Testis (tissue), 3 donors: ENCODE measurements around the gene PLA2G2C. TPM values are rescaled to one million over a fixed set of nuclear protein-coding genes. Genes with fewer than 3 reads are reported as not detected.
A peak's percentile ranks its signal among the peaks of the same experiment; 100 is the strongest.

Experiments
- DNase-seq: peaks from one replicate; pipeline ENCODE4 v3.0.0-alpha.2; 2019
- H3K27ac ChIP-seq, 2 donors: fragments of 200-600 bp; sonication (generic); one replicate each; pipeline ENCODE4 v1.5.1; 2019
- H3K27me3 ChIP-seq: fragments of 200-600 bp; sonication (generic); one replicate; pipeline ENCODE4 v1.5.1; 2019
- H3K36me3 ChIP-seq: fragments of 200-600 bp; sonication (generic); one replicate; pipeline ENCODE4 v1.5.1; 2017; ENCODE audit warnings: low read depth; ENCODE audit errors: missing control alignments
- H3K4me1 ChIP-seq: fragments of 200-600 bp; sonication (generic); one replicate; pipeline ENCODE4 v1.5.1; 2019
- H3K4me3 ChIP-seq, 2 donors: fragments of 200-600 bp; sonication (generic); one replicate each; pipeline ENCODE4 v1.5.1; 2017 to 2019
- H3K9me3 ChIP-seq: fragments of 200-600 bp; sonication (generic); one replicate; pipeline ENCODE4 v1.5.1; 2017
- CTCF ChIP-seq, 3 experiments: fragments of 450-650 bp in 2 of 3; fragments of 200-600 bp in 1 of 3; sonication (generic) in 1 of 3; IDR thresholded peaks; one replicate each; pipeline ENCODE4 v1.5.1; 2016 to 2019; ENCODE audit warnings: antibody characterized with exemption in 3 of 3, mild to moderate bottlenecking in 2 of 3, moderate library complexity in 1 of 3
- POLR2A ChIP-seq: fragments of 450-650 bp; IDR thresholded peaks from one replicate; pipeline ENCODE4 v1.6.1; 2017; ENCODE audit warnings: antibody characterized with exemption, mild to moderate bottlenecking, moderate library complexity
- WGBS, 2 donors: methylation state at CpG; one replicate each; pipeline ENCODE4 v1.1.5; 2018; 5-methylcytosine and 5-hydroxymethylcytosine counted together
- intact Hi-C: fragments of 100-400 bp; cut with DNase I; formaldehyde crosslinking; loops from one replicate; pipeline ENCODE4 v1.15.1; 2023; ENCODE audit warnings: low total_unique reads
- polyA plus RNA-seq: library from polyadenylated mRNA; stranded (reverse); fragments of 350-450 nt; fragmentation: Illumina TruSeq; extraction: RNeasy Lipid Tissue Mini Kit (QIAGEN cat#74804); gene quantifications from one replicate; pipeline ENCODE4 v1.2.3, GENCODE V29; 2014; ENCODE audit warnings: low read depth, low replicate concordance; ENCODE audit not compliant: insufficient read depth
- total RNA-seq, 2 donors: library from RNA; depleted of rRNA; stranded (reverse); fragments of >200 nt; gene quantifications; one replicate each; pipeline ENCODE4 v1.2.3, GENCODE V29; 2016

PLA2G2C gene
- total and polyA plus RNA-seq, 3 donors from 2014 or later: 0.31 to 1.1 (median 0.47) TPM

DNA sequence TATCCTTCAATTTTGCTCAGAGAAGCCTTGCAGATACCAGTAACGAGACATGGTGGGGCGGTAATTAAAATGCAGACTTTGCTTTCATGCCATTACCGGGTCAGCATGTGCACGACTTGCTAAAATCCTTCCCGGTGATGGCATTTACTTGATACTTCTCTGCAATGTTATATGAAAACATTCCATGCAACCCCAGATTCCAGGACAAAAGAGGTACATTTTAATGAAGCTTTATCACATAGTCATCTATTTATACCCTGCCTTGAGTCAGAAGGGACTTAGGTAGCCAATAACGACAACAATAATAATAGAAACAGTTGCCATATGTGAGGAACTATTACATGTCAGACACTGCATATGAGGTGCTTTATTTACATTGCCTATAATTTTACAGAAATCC lies 29.4 kb upstream of the PLA2G2C start:
- Histone ChIP-seq H3K4me3 (no peak overlapping the region), H3K36me3 (no peaks in the 10 kb centered on the region), H3K9me3 (no peaks in the 10 kb centered on the region), H3K4me1 (peaks cover 29% of the 10 kb centered on the region), H3K27ac (no peak overlapping the region), H3K27me3 (no peaks in the 10 kb centered on the region)
- no peak for TF ChIP-seq CTCF (IDR thresholded peaks at IDR 0.05)
- TF ChIP-seq POLR2A: no peak
- intact Hi-C loops: no loop called here
- 68 to 77% methylated on average over 6 of the region's 6 CpGs for WGBS, 2 donors
- no peak for DNase-seq

DNA sequence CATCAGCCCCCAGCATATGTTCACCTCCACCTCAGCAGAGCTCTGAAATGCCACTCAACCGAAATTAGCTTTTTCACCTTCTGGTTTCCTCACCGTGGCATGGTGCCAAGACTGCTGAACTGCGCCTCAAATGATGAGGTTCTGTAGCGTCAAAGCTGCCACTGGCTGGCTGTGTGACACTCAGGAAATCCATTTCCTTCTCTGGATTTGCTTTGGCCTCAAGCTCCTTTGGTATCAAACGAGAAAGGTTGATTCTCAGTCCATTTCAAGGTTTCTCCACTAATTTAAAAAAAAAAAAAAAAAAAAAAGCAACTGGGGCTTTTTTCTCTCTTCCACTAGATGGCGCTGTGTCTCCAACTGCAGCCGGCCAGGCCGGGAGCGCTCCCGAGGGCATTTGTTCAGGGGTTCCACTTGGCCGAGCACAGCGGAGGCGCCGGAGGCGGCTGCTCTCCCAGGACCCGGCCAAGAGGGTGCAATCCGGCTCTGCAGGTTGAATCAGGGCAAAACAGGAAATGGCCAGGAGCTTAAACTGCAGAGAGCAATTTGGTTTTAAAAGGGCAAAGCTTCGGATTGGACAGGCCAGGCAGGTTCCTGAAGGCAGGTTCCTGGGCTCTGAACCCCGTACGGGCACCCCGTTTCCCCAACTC lies 26.5 kb upstream of the PLA2G2C start:
- TF ChIP-seq CTCF (IDR thresholded peaks at IDR 0.05) (peak; percentile 35 to 80 (median 44)), POLR2A (no peak)
- H3K4me3 ChIP-seq: peak overlapping the region in 1 of 2 donors; percentile 14
- no peaks in the 10 kb centered on the region for H3K36me3 ChIP-seq
- H3K9me3 ChIP-seq: no peaks in the 10 kb centered on the region
- WGBS, 2 donors: 6% methylated on average over 17 to 21 of the region's 21 CpGs
- no peaks in the 10 kb centered on the region for H3K27me3 ChIP-seq
- DNase-seq: peak; percentile 79
- H3K27ac ChIP-seq: no peak overlapping the region
- H3K4me1 ChIP-seq: peaks cover 27% of the 10 kb centered on the region
- intact Hi-C loops: no loop called here

- peaks cover 27% of the 10 kb centered on the region for H3K4me1 ChIP-seq
- H3K36me3 ChIP-seq: no peaks in the 10 kb centered on the region
- no peak overlapping the region for H3K4me3 ChIP-seq
- H3K27me3 ChIP-seq: no peaks in the 10 kb centered on the region
- 55 to 65% methylated on average over 11 of the region's 11 CpGs for WGBS, 2 donors
- intact Hi-C loops: no loop called here
- H3K9me3 ChIP-seq: no peaks in the 10 kb centered on the region
- TF ChIP-seq CTCF (IDR thresholded peaks at IDR 0.05) (no peak), POLR2A (no peak)
- no peak for DNase-seq
- H3K27ac ChIP-seq: no peak overlapping the region
Observed at GRCh38 chr1:20212085-20212684, 25.9 kb upstream of the PLA2G2C start.

GRCh38 chr1:20211511-20211931 lies 25.2 kb upstream of the PLA2G2C start:
- Histone ChIP-seq H3K9me3 (no peaks in the 10 kb centered on the region), H3K4me1 (peaks cover 27% of the 10 kb centered on the region), H3K27me3 (no peaks in the 10 kb centered on the region), H3K27ac (peak overlapping the region in 1 of 2 donors; percentile 64), H3K36me3 (no peaks in the 10 kb centered on the region), H3K4me3 (no peak overlapping the region)
- TF ChIP-seq POLR2A: no peak
- no peak for TF ChIP-seq CTCF (IDR thresholded peaks at IDR 0.05)
- intact Hi-C loops: no loop called here
- 52 to 53% methylated on average over 4 of the region's 4 CpGs for WGBS, 2 donors
- no peak for DNase-seq
